ENCODE measurements around the gene C13orf46.

DNA sequence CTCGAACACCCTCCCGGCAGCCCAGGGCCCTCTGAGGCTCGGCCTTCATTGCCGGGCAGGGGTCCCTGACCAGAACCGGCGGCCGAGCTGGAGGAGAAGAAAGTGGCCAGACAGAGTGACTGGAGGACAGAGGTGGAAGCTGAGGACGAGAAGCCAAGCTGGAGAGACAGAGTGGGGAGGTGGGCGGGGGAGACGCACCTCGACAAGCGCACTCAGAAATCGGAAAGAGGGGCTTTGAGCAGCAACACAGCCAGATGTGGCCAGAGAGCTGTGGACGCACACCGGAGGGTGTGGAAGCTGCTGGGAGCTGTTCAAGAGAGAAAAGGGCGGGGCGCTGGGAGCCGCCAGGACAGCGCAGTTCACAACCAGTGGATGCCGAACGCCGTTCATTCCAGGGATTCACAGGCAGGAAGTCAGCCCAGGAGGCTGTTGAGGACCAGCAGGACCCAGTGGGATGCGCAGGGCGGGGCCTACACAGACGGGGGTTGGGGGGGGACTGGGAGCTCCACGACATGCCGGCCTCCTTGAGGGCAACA lies 28.2 kb upstream of the C13orf46 start:
- TF ChIP-seq POLR2AphosphoS5 (IDR thresholded peaks at IDR 0.05) = no peak
- TF ChIP-seq POLR2A (IDR thresholded peaks at IDR 0.05) = no peak
